RWPE2 (cell line): ENCODE results near the gene DDRGK1.

ENCODE experiments used
- ATAC-seq: fragments of 200-7000 bp; cut with Tn5 transposase; 3 replicates; pipeline ENCODE4 v1.9.1; 2021; ENCODE audit warnings: low read depth
- DNase-seq: peaks from one replicate; pipeline ENCODE4 v3.0.0-alpha.2; 2020; ENCODE audit warnings: low spot score
- H3K27ac ChIP-seq: fragments of 450-650 bp; 2 replicates; pipeline ENCODE4 v1.5.1; 2017; ENCODE audit warnings: mild to moderate bottlenecking; ENCODE audit not compliant: poor library complexity, severe bottlenecking
- H3K27me3 ChIP-seq: fragments of 250-450 bp; sonication (Bioruptor Pico); 2 replicates; pipeline ENCODE4 v1.5.1; 2021; ENCODE audit warnings: mild to moderate bottlenecking, moderate library complexity; ENCODE audit not compliant: insufficient read depth, poor library complexity, severe bottlenecking
- H3K36me3 ChIP-seq: fragments of 250-450 bp; sonication (Bioruptor Pico); 2 replicates; pipeline ENCODE4 v1.5.1; 2020; ENCODE audit warnings: low read depth, mild to moderate bottlenecking, moderate library complexity
- H3K4me1 ChIP-seq: fragments of 250-450 bp; sonication (Bioruptor Pico); 2 replicates; pipeline ENCODE4 v1.5.1; 2021; ENCODE audit warnings: mild to moderate bottlenecking, moderate library complexity; ENCODE audit not compliant: insufficient read depth, poor library complexity, severe bottlenecking
- H3K4me3 ChIP-seq: fragments of 250-450 bp; sonication (Bioruptor Pico); 2 replicates; pipeline ENCODE4 v1.5.1; 2021; ENCODE audit warnings: mild to moderate bottlenecking, moderate library complexity; ENCODE audit not compliant: severe bottlenecking
- H3K9me3 ChIP-seq: fragments of 250-450 bp; sonication (Bioruptor Pico); 2 replicates; pipeline ENCODE4 v1.5.1; 2021; ENCODE audit warnings: mild to moderate bottlenecking, moderate library complexity; ENCODE audit not compliant: severe bottlenecking
- CTCF ChIP-seq: fragments of 450-650 bp; IDR thresholded peaks from one replicate; pipeline ENCODE4 v1.5.1; 2017; ENCODE audit warnings: mild to moderate bottlenecking, moderate library complexity; ENCODE audit not compliant: poor library complexity, severe bottlenecking

DDRGK1 gene

DNA sequence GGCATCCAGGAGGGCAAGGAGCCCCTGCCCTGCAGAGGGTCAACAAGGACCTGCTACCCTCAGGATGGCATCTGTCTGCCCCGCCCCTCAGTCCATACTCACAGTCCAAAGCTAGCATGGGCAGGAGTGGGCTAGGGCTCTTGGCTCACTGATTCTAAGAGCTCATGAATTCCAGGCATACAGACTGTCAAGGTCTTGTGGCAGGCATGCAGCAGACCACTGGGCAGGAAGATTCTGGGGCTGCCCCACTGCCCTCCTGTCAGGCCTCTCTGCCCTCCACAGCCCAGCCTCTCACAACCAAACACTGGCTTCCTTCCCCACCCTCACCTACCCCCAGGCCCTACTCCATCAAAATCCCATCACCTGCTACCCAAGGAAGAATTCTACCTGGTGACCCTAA, 40.1 kb upstream of the DDRGK1 start:
- H3K9me3 ChIP-seq, result no peaks in the 10 kb centered on the region
- no peak overlapping the region for H3K27ac ChIP-seq
- H3K4me1 ChIP-seq, result no peaks in the 10 kb centered on the region
- DNase-seq (no peak), ATAC-seq (no peak)
- no peak overlapping the region for H3K4me3 ChIP-seq
- H3K27me3 ChIP-seq, result no peaks in the 10 kb centered on the region
- TF ChIP-seq CTCF, result no peak
- H3K36me3 ChIP-seq, result no peaks in the 10 kb centered on the region

- Histone ChIP-seq H3K4me3 (no peak overlapping the region), H3K9me3 (no peaks in the 10 kb centered on the region), H3K27me3 (no peaks in the 10 kb centered on the region), H3K27ac (no peak overlapping the region), H3K36me3 (no peaks in the 10 kb centered on the region), H3K4me1 (no peaks in the 10 kb centered on the region)
- no peak for DNase-seq
- ATAC-seq, result no peak
- no peak for TF ChIP-seq CTCF
Measured at GRCh38 chr20:3243718-3244358, 39.4 kb upstream of the DDRGK1 start.

GRCh38 chr20:3242172-3242692, 37.8 kb upstream of the DDRGK1 start:
- no peak overlapping the region for H3K4me3 ChIP-seq
- ATAC-seq (no peak), DNase-seq (no peak)
- H3K27ac ChIP-seq, result no peak overlapping the region
- no peaks in the 10 kb centered on the region for H3K9me3 ChIP-seq
- peaks cover 6% of the 10 kb centered on the region for H3K27me3 ChIP-seq
- no peaks in the 10 kb centered on the region for H3K36me3 ChIP-seq
- no peaks in the 10 kb centered on the region for H3K4me1 ChIP-seq
- no peak for TF ChIP-seq CTCF

DNA sequence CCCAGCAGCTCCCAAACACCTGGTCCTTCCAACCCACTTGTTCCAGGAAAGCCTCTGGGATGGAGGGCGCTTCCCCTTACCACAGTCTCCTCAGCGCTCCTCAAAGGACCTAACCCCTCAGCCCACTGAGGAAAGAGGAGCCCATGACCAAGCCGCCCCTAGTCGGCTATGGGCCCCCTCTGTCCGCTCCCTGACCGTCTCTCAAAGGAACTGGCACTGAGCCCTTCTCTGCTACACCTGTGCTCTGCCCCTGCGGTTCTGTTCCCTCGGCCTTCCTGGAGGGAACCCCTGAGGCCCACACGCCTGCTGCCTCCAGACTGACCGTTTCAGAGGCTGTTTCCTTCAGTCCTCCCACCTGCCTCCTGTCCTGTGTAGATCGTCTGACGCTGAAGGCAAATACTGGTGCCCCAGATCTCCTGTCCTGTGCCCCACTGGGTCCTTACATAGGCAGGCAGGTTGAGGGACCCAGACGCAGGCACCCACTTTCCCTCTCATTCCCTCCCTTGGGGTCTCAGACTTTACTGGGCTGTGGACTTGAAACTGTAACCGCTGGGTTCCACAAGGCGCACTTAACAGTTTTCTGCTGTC, 36.4 kb upstream of the DDRGK1 start:
- H3K36me3 ChIP-seq, result no peaks in the 10 kb centered on the region
- DNase-seq (no peak), ATAC-seq (no peak)
- TF ChIP-seq CTCF, result no peak
- no peak overlapping the region for H3K4me3 ChIP-seq
- no peaks in the 10 kb centered on the region for H3K9me3 ChIP-seq
- H3K27me3 ChIP-seq, result peaks cover 6% of the 10 kb centered on the region
- no peak overlapping the region for H3K27ac ChIP-seq
- peaks cover 4% of the 10 kb centered on the region for H3K4me1 ChIP-seq
